Non-pigmented ciliary epithelial cell (primary cell): ENCODE results near the gene PDE5A.
"Not testable (repeated sequence)": the region's sequence is repeated elsewhere in the genome, so short reads cannot be mapped to it uniquely, and the experiment has no call there.

Experiments
- DNase-seq: peaks from one replicate; pipeline ENCODE4 v3.0.0-alpha.2; 2010; ENCODE audit warnings: low read depth

PDE5A gene

DNA sequence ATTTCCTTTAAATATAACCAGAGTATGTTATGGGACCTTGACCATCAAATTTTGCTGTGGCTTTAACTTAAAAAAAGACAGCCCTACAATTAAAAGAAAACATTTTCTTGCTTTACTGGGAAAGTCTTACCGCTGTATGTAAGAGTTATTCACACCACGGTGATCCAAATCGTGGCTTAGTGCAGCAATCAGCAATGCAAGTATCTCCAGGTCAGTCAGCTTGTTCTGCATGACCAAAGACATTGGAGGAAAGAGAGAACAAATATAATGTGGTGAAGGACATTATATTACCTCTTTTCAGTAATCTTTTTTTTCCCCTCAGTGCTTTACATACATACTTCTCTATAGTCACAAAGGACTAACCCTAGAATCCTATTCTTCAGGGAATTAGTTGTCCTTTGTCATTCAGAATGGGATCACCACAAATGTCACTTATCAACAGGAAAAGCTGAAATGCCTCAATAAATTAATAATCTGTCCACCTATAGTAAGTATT lies 109.6 kb downstream of the PDE5A start:
- no peak for DNase-seq

DNA sequence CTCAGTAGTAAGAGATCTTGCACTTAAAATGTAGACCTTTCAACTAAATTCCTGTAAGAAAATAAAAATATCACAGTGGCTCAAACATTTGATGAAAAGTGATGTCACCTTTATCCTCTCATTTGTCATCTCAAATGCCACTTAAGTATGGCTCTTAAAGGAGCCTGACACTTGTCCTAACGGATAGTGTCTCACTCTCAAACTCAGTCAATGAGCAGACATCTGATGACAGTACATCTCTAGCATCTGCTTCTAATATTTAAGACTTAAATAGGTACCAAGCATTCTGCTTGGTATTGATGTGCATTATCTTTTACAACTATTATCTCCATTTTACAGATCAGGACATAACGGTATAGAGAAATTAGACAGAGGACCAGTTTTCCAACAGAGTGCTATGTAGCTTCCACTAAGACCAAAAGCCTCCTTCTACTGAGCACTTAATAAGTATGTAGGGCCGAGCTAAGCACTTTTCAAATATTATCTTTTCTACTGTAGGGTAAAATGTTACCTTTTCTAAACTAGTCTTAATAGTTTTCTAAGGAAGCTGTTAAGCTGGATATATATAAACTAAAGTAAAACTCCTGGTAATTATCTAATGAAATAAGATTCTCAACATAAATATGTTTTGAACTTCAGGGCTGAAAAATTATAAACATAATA lies 110.2 kb downstream of the PDE5A start:
- no peak for DNase-seq

DNA sequence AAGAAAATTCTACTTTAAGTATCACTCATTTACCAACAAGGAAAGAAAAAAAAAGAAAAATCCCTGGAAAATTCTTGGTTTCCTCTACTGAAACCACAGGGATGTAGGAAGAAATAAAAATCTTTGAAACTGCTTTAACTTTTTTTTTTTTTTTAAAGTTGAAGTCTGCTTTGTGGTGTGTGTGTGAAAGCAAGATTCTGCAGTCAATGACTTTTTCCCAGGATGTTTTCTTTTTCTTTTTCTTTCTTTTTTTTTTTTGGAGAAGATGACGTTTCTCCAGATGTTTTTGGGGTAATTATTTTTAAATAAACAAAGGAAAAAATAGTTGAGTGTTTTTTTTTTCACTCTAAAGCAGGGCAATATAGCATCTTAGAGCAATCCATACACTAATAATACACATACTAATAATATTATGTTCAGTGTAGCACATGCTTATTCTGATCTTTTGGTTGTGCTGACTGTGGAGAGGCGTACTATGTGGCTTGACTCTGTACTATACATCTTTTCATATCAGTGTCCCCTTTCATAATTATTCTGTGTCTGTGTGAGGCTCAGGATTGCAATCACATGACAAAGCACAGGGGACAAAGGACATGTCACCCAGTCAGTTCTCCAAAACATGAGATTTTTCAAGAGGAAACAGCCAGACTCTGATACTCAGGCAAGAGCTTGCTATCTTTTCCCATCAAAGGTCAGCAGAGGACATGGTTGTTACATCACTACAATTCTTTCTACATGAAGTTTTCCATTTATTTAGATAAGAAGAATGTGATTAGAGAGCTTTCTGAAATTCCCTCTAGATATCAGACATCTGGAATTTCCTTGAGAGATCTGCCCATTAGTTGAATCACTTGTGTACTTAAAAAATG lies 111.0 kb downstream of the PDE5A start:
- peak; percentile 79 for DNase-seq

DNA sequence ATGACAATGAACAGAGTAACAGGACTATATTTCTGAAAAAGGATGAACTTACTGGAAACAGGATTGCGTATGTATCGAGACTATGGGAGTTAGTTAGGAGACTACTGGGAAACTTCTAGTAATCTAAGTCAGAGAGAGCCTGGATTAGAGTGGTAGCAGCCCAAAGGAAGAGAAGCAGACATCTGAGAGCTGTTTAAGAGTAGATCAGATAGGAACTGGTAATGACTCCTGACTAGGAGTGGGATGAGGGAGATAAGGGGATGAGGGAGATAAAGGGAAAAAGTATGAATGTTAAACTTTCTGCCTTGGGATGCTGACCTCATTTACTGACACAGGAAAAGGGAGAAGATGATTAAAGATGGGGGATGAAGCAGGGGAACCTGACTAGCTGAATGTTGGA lies 116.2 kb downstream of the PDE5A start:
- no peak for DNase-seq

DNA sequence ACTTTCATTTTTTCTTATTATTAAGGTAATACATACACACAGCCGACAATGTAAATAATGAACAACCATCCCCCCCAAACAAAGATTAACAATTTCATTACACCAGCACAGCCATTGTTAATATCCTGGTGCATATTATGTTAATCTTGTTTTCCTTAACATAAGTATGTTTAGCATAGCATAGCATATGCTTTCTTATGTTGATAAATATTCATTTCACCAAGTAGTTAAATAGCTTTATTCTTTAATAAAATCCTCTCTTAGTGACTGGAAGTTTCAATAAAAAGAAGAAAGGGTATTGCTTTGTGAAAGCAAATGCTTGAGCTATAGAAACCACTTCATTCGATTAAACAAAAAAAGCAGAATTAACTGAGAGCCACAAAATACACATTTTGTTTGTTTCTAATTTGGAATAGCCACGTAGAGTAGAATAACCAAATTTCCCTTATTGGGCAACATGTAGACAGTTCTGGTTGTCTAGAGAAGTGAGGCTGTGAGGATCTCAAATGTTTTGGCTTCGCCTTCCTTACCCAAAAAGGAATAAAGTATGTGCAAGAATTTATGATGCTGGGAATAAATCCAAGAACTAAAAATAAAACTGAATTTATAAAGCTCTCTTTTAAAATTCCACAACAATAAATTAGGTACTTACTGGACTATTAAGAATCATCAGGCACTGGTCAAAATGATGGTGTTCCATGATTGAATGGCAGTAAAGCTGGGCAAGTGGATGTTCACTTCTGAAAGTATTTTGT lies 118.0 kb downstream of the PDE5A start:
- no peak for DNase-seq

DNA sequence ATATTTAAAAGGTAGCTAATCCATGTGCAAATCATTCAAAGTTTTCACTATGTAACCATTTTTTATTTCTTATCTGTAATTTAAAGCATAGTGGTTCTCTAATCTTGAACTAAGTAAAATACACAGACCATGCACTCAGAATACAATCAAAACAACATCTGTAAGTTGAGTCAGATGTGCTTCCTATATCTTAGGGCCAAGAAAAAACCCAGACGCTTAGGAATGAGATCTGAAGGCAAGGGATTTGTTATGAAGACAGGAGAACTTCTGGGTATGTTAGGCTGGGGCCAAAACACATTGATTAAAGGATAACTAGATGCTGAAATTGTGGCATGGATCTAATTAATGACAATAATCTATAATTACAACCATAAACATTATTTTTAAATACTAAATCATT lies 120.3 kb downstream of the PDE5A start:
- no peak for DNase-seq

DNA sequence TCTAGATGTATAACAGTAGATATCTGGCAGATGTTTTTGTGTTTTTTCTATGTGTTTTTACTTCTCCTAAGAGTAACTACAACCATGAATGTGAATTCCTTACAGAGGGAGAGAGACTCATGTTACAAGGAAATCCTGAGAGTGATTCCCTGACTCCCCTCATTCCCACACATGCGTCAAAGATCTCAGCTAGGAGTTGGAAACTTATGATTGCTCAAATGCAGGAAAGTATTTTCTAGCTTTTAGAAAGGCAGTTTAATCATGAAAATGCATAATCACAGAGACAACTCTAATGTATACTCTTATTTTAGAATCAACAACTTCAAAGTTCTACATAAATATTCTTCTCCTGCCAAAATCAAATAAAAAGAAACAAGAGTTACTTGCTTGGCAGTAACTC lies 121.8 kb downstream of the PDE5A start:
- DNase-seq = no peak

DNA sequence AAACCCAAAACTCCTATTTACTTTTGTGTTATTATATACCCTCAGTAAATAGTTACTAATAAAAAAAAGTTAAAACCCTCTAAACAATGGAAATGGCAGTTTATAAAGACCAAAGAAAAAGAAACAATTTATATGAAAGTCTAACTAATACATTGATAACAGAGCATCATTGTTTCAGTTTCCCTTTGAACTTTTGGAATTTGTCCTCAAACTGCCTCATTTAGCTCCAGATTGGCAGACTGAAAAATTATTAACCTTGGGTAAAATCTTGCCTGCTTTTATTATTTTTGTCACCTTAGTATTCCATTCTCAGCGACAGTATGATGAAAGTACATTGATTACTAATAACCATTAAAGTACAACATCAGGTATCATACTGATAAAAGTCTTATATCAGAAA lies 124.0 kb downstream of the PDE5A start:
- DNase-seq = no peak

DNA sequence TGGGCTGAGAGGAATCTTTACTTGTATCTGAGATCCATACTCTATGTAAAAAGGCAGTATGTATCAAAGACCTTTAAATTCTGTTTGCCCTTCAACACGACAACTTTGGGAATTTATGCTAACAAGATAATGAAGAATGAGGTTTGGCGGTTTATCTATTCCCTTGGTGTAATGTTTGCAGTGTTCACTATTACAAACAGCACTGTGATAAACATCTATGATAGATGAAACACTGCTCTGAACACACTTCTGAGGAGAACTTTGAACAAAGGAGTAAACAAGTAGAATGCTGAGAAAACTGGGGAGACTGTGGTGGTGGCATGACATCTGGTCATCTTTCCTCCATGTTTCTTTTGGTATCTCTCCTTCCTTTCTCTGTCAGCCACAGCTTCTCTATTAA lies 126.9 kb downstream of the PDE5A start:
- DNase-seq = no peak

DNA sequence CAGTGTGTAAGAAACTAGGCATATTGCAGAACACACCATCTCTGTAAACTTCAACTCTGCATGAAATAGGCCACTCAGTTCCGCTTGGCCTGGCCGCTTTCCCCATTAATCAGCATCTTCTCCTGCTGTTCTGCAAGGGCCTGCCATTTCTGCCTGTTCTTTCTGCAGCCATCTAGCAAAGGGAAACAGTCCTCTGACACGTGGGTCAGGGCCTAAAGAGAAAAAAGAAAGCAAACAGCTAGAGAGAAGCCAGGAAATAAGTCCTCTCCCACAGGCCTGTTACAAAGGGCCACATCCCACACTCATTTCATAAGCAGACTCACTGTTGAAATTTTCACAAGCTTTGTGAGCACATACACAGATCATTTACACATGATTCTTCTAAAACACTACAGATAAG lies 130.1 kb downstream of the PDE5A start:
- no peak for DNase-seq

DNA sequence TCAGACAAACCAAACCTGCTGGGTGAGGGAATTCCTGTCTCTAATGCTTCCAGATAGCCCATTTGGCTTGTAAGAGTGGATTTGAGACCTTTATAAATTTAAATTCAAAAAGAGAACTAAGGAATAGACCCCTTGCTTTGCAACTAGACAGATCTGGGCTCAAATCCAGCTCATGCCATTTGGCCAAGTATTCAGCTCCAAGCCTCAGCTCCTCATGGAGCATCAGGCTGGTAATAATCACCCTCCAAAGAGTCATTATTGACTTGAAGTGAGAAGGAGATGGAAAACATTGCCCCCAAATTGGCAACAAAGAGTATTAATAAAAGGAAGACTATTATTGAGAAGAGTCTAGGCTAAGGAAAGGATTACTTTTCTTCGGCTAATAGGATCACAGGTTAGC lies 134.7 kb downstream of the PDE5A start:
- DNase-seq = no peak

DNA sequence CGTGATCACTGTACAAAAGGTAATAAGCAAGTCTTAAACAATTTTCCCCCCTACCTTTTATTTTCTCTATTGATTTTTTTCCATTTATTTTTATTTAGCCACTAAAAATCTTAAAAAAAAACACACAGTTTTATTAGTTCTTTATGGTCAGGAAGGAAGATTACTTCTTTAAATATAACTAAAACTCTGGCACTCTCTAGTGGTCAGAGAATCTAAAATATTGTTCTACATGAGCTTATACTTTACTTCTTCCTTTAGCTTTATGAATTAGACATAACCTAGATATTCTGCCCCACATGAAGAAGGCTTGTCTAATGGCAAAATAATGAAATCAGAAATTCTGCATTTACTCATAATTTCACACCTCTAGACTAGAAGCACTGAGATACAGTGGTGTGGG lies 135.2 kb downstream of the PDE5A start:
- DNase-seq = no peak

DNA sequence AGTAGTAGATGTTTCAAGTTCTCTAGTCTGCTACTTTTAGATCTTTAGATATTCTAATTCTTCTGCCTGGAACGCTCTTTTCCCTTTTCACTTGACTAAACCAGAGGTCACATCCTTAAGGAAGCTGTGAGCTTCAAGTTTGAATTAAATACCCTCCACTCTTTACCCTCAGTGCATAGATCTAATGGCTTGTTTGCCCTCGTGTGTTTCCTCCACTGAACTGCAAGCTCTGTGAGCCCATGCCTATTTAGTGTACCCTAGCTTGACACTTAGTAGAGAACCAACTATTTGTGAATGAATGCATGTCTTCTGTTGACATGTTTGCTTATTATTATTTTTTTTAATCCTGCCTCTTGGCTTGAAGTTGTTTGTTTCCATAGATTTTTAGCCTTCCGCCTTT lies 138.3 kb downstream of the PDE5A start:
- no peak for DNase-seq

DNA sequence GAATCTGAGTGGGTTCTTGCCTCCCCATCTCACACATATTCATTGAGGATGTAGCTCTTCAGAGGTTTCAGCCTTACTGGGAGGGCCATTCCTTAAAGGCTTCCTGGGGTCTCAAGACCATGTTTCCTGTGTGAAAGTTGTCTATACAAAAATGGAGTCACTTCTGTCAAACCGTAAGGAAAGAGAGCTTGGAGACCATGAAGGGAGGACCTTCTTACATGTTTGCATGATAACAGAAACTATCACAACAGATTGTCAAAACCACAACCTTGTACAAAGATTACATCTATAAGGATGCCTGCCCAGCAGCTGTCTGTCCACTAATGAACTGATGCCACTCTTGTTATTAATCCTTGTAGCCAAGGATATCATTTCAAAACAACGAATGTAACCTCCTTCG lies 139.3 kb downstream of the PDE5A start:
- no peak for DNase-seq

DNA sequence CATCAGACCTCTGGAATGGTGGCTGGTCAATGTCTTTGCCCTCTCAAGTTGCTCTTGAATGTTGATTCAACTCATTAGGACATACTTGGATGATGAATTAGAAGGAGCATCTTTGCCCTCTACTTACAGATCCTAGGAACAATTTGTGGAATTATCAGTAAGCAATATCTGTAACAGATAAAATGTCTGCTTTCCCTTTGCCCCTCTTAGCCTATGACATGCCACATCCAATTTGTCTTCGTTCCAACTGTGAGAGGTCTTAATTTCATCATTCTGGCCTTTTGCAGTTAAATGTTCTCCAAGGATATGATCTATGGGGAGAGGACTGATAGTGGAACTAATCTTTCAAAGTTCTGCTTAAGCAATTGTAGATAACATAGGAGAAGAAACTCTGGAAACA lies 148.3 kb downstream of the PDE5A start:
- no peak for DNase-seq

DNA sequence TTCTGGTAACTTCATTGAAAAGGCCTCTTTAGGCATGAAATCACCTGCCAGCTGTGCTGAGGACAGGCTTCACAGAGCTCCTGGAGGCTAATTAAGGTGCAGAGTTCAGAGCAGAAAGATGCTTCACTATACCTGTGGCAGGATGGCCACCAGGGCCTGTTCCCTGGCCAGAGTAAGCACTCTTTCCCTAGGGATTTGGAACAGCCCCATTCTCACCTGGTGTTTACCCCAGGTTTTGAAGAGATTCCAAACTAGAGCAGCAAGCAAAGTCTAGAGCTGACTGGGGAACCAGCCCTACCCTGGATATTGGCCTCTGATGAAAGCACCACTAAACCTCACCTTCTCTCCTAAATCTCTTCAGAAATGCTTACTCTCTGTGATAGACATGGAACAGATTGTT lies 148.8 kb downstream of the PDE5A start:
- DNase-seq = no peak

DNA sequence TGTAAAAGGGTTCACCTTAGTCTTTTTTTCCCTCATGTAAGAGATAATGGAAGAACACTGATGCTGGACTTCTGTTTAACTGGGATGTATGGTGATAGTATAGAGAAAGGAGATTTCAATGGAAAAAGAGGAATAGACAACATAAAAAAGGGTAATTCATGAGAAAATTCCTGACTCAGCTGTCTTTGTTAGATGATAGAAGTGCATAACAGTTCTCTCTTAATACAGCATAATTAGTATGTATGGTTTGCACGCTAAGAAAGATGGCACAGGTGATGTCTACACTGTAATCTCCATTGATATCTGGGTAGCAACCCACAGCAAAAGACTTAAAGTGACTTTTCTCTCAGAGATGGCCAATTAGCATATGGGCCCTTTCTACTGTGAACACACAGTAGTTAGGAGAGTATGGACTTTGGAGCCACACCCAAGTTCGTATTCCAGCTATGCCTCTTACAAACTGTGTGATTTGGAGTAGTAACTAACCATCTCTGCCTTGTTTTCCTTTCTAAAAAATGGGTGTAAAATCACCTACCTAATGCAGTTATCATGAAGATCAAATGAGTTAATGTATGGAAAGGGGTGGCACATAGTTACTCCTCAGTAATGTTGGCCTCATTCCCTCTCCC lies 149.3 kb downstream of the PDE5A start:
- no peak for DNase-seq

DNA sequence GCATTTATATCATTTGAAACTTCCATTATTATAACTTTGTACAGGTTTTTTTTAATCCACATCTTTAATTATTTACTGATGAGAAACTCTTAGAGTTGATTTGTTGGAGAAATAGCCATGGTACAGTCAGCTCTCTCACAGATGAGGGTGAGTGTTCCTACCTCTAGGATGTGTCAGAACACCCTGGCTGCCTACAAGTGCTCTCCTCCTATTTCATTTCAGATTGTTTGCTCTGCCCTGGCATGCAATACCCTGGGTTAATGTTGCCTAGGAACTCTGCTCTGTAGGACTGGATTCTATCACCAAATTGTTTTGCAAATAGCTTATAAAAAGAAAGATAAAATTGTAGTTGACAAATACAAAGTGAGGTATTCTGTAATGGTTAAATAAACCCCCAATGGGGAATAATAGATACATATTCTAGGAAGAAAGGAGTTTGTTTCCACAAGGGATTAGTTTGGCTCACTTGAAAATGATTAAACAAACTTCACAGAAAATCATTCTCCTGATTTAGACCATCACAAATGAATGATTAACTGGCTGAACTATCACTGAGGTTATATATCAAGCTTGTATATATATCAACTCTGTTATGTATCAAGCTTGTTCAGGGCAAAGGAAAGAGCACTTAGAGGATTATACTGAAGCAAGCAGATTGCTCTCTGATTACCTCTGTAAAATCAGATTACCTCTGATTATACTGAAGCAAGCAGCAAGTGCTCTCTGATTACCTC lies 150.0 kb downstream of the PDE5A start:
- DNase-seq = no peak

DNA sequence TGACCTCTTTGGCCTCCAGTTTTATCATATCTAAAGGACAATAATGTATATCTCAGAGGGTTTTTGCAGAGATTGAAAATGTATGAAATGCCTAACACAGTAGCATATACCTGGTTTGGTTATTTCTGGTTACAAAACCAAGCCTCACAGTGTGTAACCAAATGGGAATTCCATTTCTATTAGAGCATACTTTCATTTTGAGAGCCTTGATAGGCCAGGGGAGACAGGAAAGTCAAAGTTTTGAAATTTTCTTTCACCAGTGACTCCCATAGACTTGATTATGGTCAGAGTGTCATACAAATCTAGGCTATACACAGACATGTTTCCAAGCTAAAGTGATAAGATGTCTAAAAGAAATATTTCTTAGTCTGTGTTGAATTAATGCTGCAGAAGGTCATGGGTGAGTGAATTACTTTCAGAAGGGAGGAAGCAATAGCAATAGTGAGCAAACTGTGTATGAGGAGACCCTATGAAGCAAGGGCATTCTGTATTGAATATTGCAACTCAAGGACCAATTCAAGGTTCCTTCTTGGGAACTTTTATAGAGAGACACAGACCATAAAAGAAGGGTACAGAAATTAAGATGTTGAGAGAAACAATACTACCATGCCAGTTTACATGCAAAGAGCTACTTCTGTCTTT lies 151.1 kb downstream of the PDE5A start:
- DNase-seq = no peak

DNA sequence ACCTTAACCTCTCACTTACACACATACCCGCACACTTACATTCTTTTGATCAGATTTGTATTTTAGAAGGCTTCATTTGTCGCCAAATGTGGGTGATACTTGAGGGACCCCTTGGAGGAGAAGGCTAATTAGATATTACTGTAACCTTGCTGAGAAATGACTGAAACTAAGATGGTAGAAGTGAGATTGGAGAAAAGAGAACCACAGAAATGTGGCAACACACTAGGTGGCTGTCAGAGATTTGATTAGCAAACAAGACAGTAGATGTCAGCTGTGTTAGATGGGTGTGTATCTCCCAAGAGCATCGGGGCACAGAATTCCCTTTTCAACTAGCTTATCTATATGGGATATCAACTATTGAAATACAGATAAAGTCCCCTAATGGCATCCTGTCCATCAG lies 157.3 kb downstream of the PDE5A start:
- no peak for DNase-seq

DNA sequence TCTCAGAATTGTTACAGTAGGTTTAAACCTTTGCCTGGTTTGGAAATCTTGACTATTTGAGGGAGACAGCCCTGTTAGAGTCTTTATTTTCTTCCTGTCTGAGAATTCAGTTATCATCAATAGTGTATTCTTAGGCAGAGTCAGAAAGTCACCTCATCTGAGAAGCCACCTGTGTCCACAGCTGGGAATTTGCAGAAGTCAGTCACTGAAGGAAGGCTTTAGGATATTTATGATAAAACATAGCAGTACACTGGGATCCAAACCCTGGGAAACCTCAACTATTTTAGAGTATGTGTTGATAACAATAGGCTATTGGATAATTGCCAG lies 157.9 kb downstream of the PDE5A start:
- DNase-seq = not testable (repeated sequence)
